ENCODE data around the gene WDR62.

WDR62 gene

GRCh38 chr19:36054733-36055686, at the start of gene WDR62:
Gene WDR62 (plus strand): TSS chr19:36054897. CDS start chr19:36054972, 75 bp downstream.
- H3K4me3 ChIP-seq (ENCODE audit: low read depth, low read length): peak within 1 kb of the TSS; percentile 82
- no peak for TF ChIP-seq CTCF (IDR thresholded peaks at IDR 0.05; ENCODE audit: low read depth, low read length)

- H3K4me3 ChIP-seq (ENCODE audit: low read depth, low read length): no peak overlapping the region
- no peak for TF ChIP-seq CTCF (IDR thresholded peaks at IDR 0.05; ENCODE audit: low read depth, low read length)
Measured at GRCh38 chr19:36006955-36007354, 47.7 kb upstream of the WDR62 start.

- peak within 1 kb of the TSS; percentile 44 for H3K4me3 ChIP-seq (ENCODE audit: low read depth, low read length)
- TF ChIP-seq CTCF (IDR thresholded peaks at IDR 0.05; ENCODE audit: low read depth, low read length): no peak
Measured at GRCh38 chr19:36008336-36008978, 46.2 kb upstream of the WDR62 start, which contains the start of gene SYNE4. Gene SYNE4 (minus strand): TSS chr19:36008813. CDS start chr19:36008681, 132 bp downstream.

- peak overlapping the region; percentile 44 for H3K4me3 ChIP-seq (ENCODE audit: low read depth, low read length)
Measured at GRCh38 chr19:36009220-36009619, 45.5 kb upstream of the WDR62 start.

GRCh38 chr19:36009633-36010379, 44.9 kb upstream of the WDR62 start:
- no peak for TF ChIP-seq CTCF (IDR thresholded peaks at IDR 0.05; ENCODE audit: low read depth, low read length)
- H3K4me3 ChIP-seq (ENCODE audit: low read depth, low read length): peak overlapping the region; percentile 44

More at GRCh38 chr19:36009220-36009619, 45.5 kb upstream of the WDR62 start:
- no peak for TF ChIP-seq CTCF (IDR thresholded peaks at IDR 0.05; ENCODE audit: low read depth, low read length)

- no peak for TF ChIP-seq CTCF (IDR thresholded peaks at IDR 0.05; ENCODE audit: low read depth, low read length)
- H3K4me3 ChIP-seq (ENCODE audit: low read depth, low read length): no peak overlapping the region
Measured at GRCh38 chr19:36010402-36010801, 44.3 kb upstream of the WDR62 start.

Measured in WI38 (cell line).